Trophoblast cell (in vitro differentiated cells and primary cell): ENCODE data around the gene BICD1.

Experiments
- DNase-seq, 2 donors: peaks; one replicate each; pipeline ENCODE4 v3.0.0-alpha.2; 2016
- H2AFZ ChIP-seq: 2 replicates; pipeline ENCODE4 v1.6.1; 2013; ENCODE audit warnings: low read length, moderate library complexity, mild to moderate bottlenecking; ENCODE audit not compliant: insufficient read depth, poor library complexity
- H2AK5ac ChIP-seq: 2 replicates; pipeline ENCODE4 v1.6.1; 2013; ENCODE audit warnings: mild to moderate bottlenecking, low read length
- H2BK120ac ChIP-seq: 2 replicates; pipeline ENCODE4 v1.6.1; 2013; ENCODE audit warnings: low read length, mild to moderate bottlenecking, moderate library complexity; ENCODE audit not compliant: insufficient read depth, poor library complexity
- H2BK12ac ChIP-seq: 2 replicates; pipeline ENCODE4 v1.6.1; 2013; ENCODE audit warnings: mild to moderate bottlenecking, low read length, moderate library complexity
- H2BK5ac ChIP-seq: 2 replicates; pipeline ENCODE4 v1.6.1; 2013; ENCODE audit warnings: low read length, low read depth, moderate library complexity, mild to moderate bottlenecking; ENCODE audit not compliant: poor library complexity
- H3K14ac ChIP-seq: 2 replicates; pipeline ENCODE4 v1.6.1; 2013; ENCODE audit warnings: mild to moderate bottlenecking, low read length
- H3K18ac ChIP-seq: 2 replicates; pipeline ENCODE4 v1.6.1; 2013; ENCODE audit warnings: mild to moderate bottlenecking, low read length
- H3K23ac ChIP-seq: 2 replicates; pipeline ENCODE4 v1.6.1; 2013; ENCODE audit warnings: low read length
- H3K27ac ChIP-seq: 2 replicates; pipeline ENCODE4 v1.5.1; 2013; ENCODE audit warnings: low read depth, mild to moderate bottlenecking, inconsistent platforms, low read length, moderate library complexity
- H3K27me3 ChIP-seq: 2 replicates; pipeline ENCODE4 v1.6.1; 2013; ENCODE audit warnings: inconsistent platforms, mild to moderate bottlenecking, low read length, moderate library complexity; ENCODE audit not compliant: insufficient read depth
- H3K36me3 ChIP-seq, 2 experiments: 1 replicate in 1 of 2; 2 replicates in 1 of 2; pipeline ENCODE4 v1.6.1; 2013; ENCODE audit warnings: low read length in 2 of 2, mild to moderate bottlenecking in 2 of 2, moderate library complexity in 1 of 2; ENCODE audit not compliant: insufficient read depth in 2 of 2, control insufficient read depth in 1 of 2
- H3K4ac ChIP-seq: 2 replicates; pipeline ENCODE4 v1.6.1; 2013; ENCODE audit warnings: low read depth, mild to moderate bottlenecking, low read length, moderate library complexity
- H3K4me1 ChIP-seq, 2 experiments: 1 replicate in 1 of 2; 2 replicates in 1 of 2; pipeline ENCODE4 v1.6.1; 2013; ENCODE audit warnings: low read length in 2 of 2, mild to moderate bottlenecking in 2 of 2, moderate library complexity in 1 of 2; ENCODE audit not compliant: insufficient read depth in 2 of 2, control insufficient read depth in 1 of 2
- H3K4me2 ChIP-seq: 2 replicates; pipeline ENCODE4 v1.6.1; 2013; ENCODE audit warnings: inconsistent platforms, mild to moderate bottlenecking, low read length, moderate library complexity
- H3K4me3 ChIP-seq: 2 replicates; pipeline ENCODE4 v1.5.1; 2013; ENCODE audit warnings: mild to moderate bottlenecking, low read depth, low read length, inconsistent platforms
- H3K79me1 ChIP-seq: one replicate; pipeline ENCODE4 v1.6.1; 2013; ENCODE audit warnings: low read length
- H3K79me2 ChIP-seq: 2 replicates; pipeline ENCODE4 v1.6.1; 2013; ENCODE audit warnings: low read length, mild to moderate bottlenecking; ENCODE audit not compliant: control insufficient read depth, insufficient read depth, poor library complexity
- H3K9ac ChIP-seq: 2 replicates; pipeline ENCODE4 v1.6.1; 2013; ENCODE audit warnings: mild to moderate bottlenecking, low read length
- H3K9me3 ChIP-seq: 2 replicates; pipeline ENCODE4 v1.6.1; 2013; ENCODE audit warnings: low read depth, mild to moderate bottlenecking, control low read depth, inconsistent platforms, low read length; ENCODE audit not compliant: insufficient read depth
- H4K12ac ChIP-seq: 2 replicates; pipeline ENCODE4 v1.6.1; 2013; ENCODE audit warnings: low read depth, mild to moderate bottlenecking, low read length, moderate library complexity
- H4K8ac ChIP-seq: 2 replicates; pipeline ENCODE4 v1.6.1; 2013; ENCODE audit warnings: low read depth, mild to moderate bottlenecking, low read length, moderate library complexity
- H4K91ac ChIP-seq: one replicate; pipeline ENCODE4 v1.6.1; 2013; ENCODE audit warnings: low read depth, mild to moderate bottlenecking, low read length, moderate library complexity
- WGBS: extraction: QIAGEN DNeasy Blood & Tissue Kit; methylation state at CpG from one replicate; pipeline ENCODE4 v1.1.7; 2013; ENCODE audit warnings: missing lambda C conversion rate; ENCODE audit not compliant: insufficient read length, insufficient coverage; ENCODE audit errors: extremely low coverage; 5-methylcytosine and 5-hydroxymethylcytosine counted together

Gene BICD1

GRCh38 chr12:32104572-32105355, 1.9 kb upstream of the BICD1 start:
- H3K4me1 ChIP-seq = peaks cover 4 to 7% of the 10 kb centered on the region in 2 experiments
- no peak overlapping the region for H4K12ac ChIP-seq
- no peaks in the 10 kb centered on the region for H3K27me3 ChIP-seq
- no peak overlapping the region for H2AK5ac ChIP-seq
- no peak overlapping the region for H3K4ac ChIP-seq
- H3K27ac ChIP-seq = no peak overlapping the region
- WGBS = no CpG with 5 or more reads among the region's 11 CpGs
- no peak overlapping the region for H3K4me3 ChIP-seq
- H3K79me1 ChIP-seq = peaks cover 12% of the 10 kb centered on the region
- no peak overlapping the region for H4K91ac ChIP-seq
- no peak overlapping the region for H3K9ac ChIP-seq
- H2AFZ ChIP-seq = no peak overlapping the region
- no peaks in the 10 kb centered on the region for H3K36me3 ChIP-seq
- no peak overlapping the region for H4K8ac ChIP-seq
- no peak overlapping the region for H3K4me2 ChIP-seq
- H3K23ac ChIP-seq = peak overlapping the region; percentile 49
- no peak overlapping the region for H2BK120ac ChIP-seq
- H3K14ac ChIP-seq = no peak overlapping the region
- no peaks in the 10 kb centered on the region for H3K9me3 ChIP-seq
- no peak overlapping the region for H2BK5ac ChIP-seq
- peaks cover 6% of the 10 kb centered on the region for H3K79me2 ChIP-seq
- DNase-seq = no peak
- no peak overlapping the region for H2BK12ac ChIP-seq
- H3K18ac ChIP-seq = no peak overlapping the region

GRCh38 chr12:32105986-32106516, 596 bp upstream of the BICD1 start:
- Histone ChIP-seq H3K27me3 (no peaks in the 10 kb centered on the region), H4K91ac (peak overlapping the region; percentile 90), H3K27ac (peak overlapping the region; percentile 32), H3K4me3 (peak overlapping the region; percentile 86), H3K14ac (peak overlapping the region; percentile 36), H3K79me1 (peaks cover 12% of the 10 kb centered on the region), H2AFZ (peak overlapping the region; percentile 51), H4K8ac (peak overlapping the region; percentile 82), H2AK5ac (no peak overlapping the region), H2BK120ac (peak overlapping the region; percentile 87), H3K9ac (peak overlapping the region; percentile 43), H3K4me1 (peaks cover 4 to 7% of the 10 kb centered on the region in 2 experiments), H3K18ac (peak overlapping the region; percentile 10), H2BK12ac (peak overlapping the region; percentile 9), H4K12ac (peak overlapping the region; percentile 75), H3K9me3 (no peaks in the 10 kb centered on the region), H3K4me2 (peak overlapping the region; percentile 89), H3K4ac (peak overlapping the region; percentile 13), H2BK5ac (no peak overlapping the region), H3K79me2 (peaks cover 6% of the 10 kb centered on the region), H3K23ac (no peak overlapping the region), H3K36me3 (no peaks in the 10 kb centered on the region)
- no CpG with 5 or more reads among the region's 24 CpGs for WGBS
- no peak for DNase-seq

- Histone ChIP-seq H3K14ac (peak overlapping the region; percentile 20), H3K27me3 (no peaks in the 10 kb centered on the region), H4K12ac (no peak overlapping the region), H3K4me2 (peak overlapping the region; percentile 89), H3K4me1 (peaks cover 4 to 7% of the 10 kb centered on the region in 2 experiments), H2AK5ac (no peak overlapping the region), H3K18ac (peak overlapping the region; percentile 26), H3K4me3 (peak overlapping the region; percentile 86), H2BK12ac (no peak overlapping the region), H2BK120ac (peak overlapping the region; percentile 16), H4K91ac (peak overlapping the region; percentile 31), H3K27ac (peak overlapping the region; percentile 48), H2AFZ (peak overlapping the region; percentile 75), H3K9ac (peak overlapping the region; percentile 79), H3K79me2 (peaks cover 6% of the 10 kb centered on the region), H4K8ac (peak overlapping the region; percentile 5), H3K79me1 (peaks cover 12% of the 10 kb centered on the region), H3K9me3 (no peaks in the 10 kb centered on the region), H3K36me3 (no peaks in the 10 kb centered on the region), H2BK5ac (no peak overlapping the region), H3K23ac (no peak overlapping the region), H3K4ac (peak overlapping the region; percentile 56)
- DNase-seq = peak; percentile 22 to 38
- no CpG with 5 or more reads among the region's 14 CpGs for WGBS
Observed at GRCh38 chr12:32107359-32108267, 966 bp downstream of the BICD1 start.

- H3K23ac ChIP-seq = no peak overlapping the region
- H3K18ac ChIP-seq = no peak overlapping the region
- H3K4me2 ChIP-seq = no peak overlapping the region
- H3K79me1 ChIP-seq = peaks cover 12% of the 10 kb centered on the region
- no peak overlapping the region for H3K14ac ChIP-seq
- H3K79me2 ChIP-seq = peaks cover 6% of the 10 kb centered on the region
- no peak overlapping the region for H3K4me3 ChIP-seq
- DNase-seq = no peak
- H4K91ac ChIP-seq = no peak overlapping the region
- H2AK5ac ChIP-seq = no peak overlapping the region
- no peak overlapping the region for H3K9ac ChIP-seq
- H4K8ac ChIP-seq = no peak overlapping the region
- no peak overlapping the region for H2BK12ac ChIP-seq
- no peak overlapping the region for H2AFZ ChIP-seq
- H3K27me3 ChIP-seq = no peaks in the 10 kb centered on the region
- H2BK5ac ChIP-seq = no peak overlapping the region
- no peak overlapping the region for H3K27ac ChIP-seq
- no peak overlapping the region for H4K12ac ChIP-seq
- no peak overlapping the region for H2BK120ac ChIP-seq
- H3K9me3 ChIP-seq = no peaks in the 10 kb centered on the region
- peaks cover 4 to 7% of the 10 kb centered on the region in 2 experiments for H3K4me1 ChIP-seq
- H3K36me3 ChIP-seq = no peaks in the 10 kb centered on the region
- H3K4ac ChIP-seq = no peak overlapping the region
Observed at GRCh38 chr12:32108787-32109186, 2.1 kb downstream of the BICD1 start.
